ENCODE measurements around the gene MBD6.

DNA sequence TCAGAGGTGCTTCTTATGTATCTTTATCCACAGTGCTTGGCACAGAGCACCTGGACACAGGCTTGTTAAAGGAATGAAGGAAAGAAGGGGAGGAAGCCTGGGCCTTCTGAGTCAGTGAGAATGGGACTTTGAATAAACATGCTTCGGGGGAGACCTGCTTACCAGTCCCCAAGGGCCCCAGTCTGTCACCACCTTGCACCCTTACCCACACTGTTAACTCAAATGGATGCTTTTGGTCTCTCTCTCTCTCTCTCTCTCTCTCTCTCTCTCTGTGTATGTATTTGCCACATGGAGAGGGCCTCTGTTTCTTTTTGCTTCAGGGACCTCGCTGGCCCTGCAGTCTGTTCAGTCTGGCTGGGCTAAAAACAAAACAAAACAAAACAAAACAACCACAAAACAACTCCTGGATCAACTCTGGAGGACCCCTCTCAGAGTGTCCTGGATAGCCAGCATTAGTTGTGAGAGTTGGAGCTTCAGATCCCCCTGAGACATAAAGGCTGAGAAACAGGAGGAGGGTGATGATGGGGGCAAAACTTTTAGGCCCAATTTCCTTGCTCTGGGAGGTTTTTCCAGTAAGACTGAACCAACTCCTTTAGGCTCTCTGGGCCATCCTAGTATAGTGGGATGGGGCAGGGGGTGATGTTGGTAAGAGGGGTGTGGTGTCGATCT lies 29.1 kb downstream of the MBD6 start:
- TF ChIP-seq EP300 (IDR thresholded peaks at IDR 0.05) = no peak
- no peak for TF ChIP-seq POLR2A (IDR thresholded peaks at IDR 0.05)
- TF ChIP-seq, protein P1, sequence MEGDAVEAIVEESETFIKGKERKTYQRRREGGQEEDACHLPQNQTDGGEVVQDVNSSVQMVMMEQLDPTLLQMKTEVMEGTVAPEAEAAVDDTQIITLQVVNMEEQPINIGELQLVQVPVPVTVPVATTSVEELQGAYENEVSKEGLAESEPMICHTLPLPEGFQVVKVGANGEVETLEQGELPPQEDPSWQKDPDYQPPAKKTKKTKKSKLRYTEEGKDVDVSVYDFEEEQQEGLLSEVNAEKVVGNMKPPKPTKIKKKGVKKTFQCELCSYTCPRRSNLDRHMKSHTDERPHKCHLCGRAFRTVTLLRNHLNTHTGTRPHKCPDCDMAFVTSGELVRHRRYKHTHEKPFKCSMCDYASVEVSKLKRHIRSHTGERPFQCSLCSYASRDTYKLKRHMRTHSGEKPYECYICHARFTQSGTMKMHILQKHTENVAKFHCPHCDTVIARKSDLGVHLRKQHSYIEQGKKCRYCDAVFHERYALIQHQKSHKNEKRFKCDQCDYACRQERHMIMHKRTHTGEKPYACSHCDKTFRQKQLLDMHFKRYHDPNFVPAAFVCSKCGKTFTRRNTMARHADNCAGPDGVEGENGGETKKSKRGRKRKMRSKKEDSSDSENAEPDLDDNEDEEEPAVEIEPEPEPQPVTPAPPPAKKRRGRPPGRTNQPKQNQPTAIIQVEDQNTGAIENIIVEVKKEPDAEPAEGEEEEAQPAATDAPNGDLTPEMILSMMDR (IDR thresholded peaks at IDR 0.05) = no peak
